Brain pericyte (primary cell): ENCODE data around the gene DNAJB11.
"Not testable (repeated sequence)": the region's sequence is repeated elsewhere in the genome, so short reads cannot be mapped to it uniquely, and the experiment has no call there.

Experiments used
- DNase-seq: peaks from one replicate; pipeline ENCODE4 v3.0.0-alpha.2; 2012; ENCODE audit warnings: low read depth, low spot score

DNAJB11 gene

GRCh38 chr3:186570096-186570940 lies at the start of gene DNAJB11:
Gene DNAJB11 (plus strand): TSS chr3:186570720. CDS start chr3:186570898, 178 bp downstream.
- DNase-seq = peak; percentile 99

DNA sequence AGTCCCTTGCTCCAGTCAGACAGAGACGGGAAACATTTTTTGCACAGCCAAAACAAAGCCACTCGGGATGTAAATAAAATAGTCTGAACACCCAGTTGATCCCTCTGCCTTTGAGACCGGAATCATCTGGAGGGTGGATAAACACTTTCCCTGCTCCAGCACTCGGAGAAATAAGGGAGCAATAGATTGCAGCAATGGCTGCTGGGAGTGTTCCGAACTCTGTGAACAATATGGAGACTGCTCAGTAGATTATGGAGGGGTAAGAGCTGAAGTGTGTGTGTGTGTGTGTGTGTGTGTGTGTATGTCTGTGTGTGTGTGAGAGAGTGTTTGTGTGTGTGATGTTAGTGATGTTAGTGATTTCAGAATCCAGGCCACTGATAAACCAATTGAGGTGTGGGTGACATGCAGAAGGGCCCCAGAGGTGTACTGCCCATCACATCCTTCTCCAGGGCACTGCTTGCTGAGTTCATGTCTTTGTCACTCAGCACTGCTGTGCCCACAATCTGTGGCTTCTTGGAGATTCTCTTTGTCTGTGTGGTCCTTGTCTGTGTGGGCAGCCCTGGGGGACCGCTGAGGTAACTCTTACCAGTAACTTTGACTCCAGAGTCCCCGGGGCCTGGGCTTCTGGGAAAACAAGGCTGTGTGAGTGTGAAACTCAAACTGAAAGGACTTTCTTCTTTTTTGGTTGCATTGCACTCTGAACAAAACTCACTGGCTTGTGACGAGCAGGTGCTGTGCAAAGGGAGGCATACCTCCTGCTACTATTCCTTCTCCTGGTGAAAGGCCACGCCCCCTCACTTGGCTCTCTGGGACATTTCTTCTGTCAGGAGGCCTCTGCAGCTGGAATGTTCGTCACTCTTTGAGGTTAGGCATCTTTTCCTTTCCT lies 49.3 kb upstream of the DNAJB11 start:
- no peak for DNase-seq

GRCh38 chr3:186523022-186523421 lies 47.5 kb upstream of the DNAJB11 start:
- DNase-seq = no peak

GRCh38 chr3:186523434-186523833 lies 47.1 kb upstream of the DNAJB11 start:
- DNase-seq = no peak

DNA sequence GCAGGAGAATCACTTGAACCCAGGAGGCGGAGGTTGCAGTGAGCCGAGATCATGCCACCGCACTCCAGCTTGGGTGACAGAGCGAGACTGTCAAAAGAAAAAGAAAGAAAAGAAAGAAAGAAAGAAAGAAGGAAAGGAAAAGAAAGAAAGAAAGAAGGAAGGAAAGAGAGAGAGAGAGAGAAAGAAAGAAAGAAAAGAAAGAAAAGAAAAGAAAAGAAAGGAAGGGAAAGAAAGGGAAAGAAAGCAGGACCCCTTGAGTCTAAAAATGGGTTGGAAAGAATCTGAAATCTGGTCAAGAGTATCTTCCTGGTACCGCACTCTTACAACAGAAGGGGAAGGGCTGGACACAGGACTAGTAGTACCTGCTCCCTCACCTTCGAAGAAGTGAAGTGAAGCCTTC lies 45.9 kb upstream of the DNAJB11 start:
- no peak for DNase-seq

DNA sequence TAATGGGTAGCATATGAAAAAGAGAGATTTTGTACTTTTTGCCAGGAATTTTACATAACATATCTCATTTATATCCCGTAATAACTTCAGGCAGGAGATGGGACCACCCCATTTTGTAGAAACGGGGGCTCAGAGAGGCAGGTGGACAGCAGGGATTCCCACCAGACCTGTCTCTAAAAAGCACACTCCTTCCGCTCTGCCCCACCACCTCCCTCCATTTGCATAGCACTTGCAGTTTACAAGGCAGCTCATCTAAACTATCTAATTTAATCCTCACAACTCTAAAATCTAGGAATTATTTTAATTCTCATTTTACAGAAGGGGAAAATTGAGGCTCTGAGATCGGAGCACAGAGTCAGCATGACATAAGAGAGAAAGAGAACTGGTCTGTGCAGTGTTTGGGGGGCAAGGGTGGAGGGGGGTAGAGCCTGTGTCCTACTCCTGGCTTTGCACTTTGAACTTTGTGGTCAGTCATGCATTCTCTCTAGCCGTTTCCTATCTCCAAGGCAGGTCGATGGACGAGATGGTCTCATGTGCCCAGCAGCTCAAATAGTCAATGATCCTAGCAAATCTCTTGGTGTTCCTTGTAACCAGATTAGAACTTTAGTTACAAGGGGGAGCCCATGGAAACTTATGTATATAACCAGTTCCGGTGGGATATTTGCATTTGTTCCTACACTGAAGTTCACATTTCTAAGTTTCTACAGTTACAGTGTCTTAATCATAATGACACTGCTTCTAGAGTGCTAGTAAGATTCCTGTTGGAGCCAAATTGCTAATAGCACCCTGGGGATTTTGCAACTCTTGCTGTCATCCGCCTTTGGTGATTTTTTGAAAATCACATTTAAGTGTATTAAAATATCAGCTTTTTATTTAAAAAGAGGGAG lies 44.9 kb upstream of the DNAJB11 start:
- no peak for DNase-seq

- no peak for DNase-seq
These were observed 44.3 kb upstream of the DNAJB11 start for GRCh38 chr3:186526256-186526606.

DNA sequence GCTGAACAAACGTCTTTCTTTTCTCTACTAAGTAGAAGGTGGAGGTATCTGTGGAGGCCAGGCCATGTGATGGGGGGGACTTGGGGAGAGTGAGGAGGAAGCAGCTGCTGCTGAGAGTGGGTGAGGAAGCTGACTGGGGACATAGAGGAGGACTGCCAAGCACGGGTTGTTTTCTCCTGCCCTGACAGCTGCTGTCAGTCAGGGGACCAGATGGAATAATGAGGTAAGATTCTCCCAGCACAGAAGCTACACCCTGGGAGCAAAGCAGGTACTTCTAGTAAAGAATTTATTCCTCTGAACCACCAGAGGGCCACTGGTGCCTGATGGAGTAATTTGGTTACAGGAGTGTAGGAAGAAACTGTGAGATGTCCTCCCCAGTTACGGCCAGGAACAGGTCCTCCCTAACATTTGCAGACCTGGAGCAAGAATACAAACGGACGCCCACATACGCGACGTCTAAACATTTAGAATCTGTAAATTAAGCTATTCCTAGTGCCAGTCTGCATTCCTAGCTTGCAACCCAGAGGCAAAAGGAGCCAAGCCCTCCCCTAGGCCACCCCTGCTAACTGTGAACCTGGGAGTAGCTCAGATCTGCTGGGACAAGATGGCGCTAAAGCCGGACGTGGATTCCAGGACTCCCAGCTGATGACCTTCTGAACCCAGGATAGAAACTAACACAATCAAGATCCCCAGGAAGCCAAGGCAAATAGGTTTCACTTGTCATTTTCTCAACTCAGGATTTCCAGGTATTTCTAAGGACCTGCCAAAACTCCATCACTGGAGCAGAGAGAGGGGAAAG lies 41.1 kb upstream of the DNAJB11 start:
- DNase-seq = no peak

DNA sequence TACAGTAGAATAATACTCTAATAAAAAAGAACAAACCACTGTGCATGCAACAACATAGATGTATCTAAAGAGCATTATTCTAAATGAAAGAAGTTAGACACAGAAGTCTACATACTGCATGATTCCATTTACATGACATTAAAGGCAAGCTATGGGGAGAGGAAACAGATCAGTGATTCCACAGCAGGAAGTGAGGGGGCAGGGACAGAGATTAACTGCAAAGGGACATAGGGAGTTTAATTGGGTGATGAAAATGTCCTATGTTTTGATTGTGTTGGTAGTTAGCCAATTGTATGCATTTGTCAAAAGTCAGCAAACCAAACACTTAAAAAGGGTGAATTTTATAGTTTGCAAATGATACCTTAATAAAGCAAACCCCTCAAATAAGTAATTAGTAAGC lies 40.1 kb upstream of the DNAJB11 start:
- DNase-seq = no peak

DNA sequence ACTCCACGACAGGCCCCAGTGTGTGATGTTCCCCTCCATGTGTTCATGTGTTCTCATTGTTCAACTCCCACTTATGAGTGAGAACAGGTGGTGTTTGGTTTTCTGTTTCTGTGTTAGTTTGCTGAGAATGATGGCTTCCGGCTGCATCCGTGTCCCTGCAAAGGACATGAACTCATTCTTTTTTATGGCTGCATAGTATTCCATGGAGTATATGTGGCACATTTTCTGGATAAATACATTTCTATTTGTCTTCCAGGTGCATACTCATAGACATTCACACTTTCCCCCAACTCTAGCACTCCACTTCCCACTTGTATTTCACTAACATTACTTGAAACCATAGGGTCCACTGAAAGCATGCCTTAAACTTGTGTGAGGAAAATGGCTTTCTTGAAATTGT lies 38.8 kb upstream of the DNAJB11 start:
- DNase-seq = not testable (repeated sequence)

DNA sequence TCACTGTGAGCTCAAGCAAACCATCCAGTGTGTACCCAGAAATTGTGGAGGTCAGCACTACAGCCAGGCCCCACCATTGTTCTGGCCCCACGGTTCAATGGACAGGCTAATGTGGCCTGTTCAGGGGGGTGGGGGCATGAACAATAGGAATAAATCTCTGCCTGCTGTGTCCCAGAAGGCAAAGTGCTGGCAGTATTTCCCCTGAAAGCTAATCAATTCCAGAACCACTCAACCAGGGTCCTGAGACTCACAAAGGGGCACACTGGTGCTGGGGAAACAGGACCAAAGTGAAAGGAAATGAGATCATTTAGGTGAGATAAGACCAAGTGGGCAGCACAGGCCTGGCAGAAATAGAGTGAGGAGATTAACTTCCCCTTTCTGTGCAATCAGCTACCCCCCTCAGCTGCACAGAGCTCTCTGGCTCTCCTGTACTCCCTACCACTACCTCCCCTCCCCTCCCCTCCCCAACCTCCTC lies 37.9 kb upstream of the DNAJB11 start:
- no peak for DNase-seq

GRCh38 chr3:186534113-186534669 lies 36.3 kb upstream of the DNAJB11 start:
- no peak for DNase-seq

GRCh38 chr3:186536883-186537844 lies 33.4 kb upstream of the DNAJB11 start:
- DNase-seq = no peak

GRCh38 chr3:186538779-186539178 lies 31.7 kb upstream of the DNAJB11 start:
- no peak for DNase-seq

- peak; percentile 33 for DNase-seq
These were observed 30.2 kb upstream of the DNAJB11 start for GRCh38 chr3:186540221-186540834.

DNA sequence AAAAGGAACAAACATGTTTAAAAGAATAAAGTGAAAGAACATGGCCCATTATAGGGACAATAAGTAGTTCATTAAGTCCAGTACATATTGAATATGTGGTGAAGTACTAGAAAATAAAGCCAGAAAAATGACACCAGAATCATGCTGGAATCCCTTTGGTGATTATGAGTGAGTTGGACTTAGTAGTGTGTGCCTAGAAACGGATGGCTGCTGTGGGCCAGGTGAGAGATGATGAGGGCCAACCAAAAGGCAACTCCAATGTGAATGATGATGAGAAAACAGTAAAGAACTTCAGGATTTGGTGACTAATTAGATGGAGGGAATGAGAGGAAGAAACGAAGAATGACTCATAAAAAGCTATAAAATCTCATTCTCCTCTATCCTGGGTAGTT lies 29.7 kb upstream of the DNAJB11 start:
- DNase-seq = no peak

- no peak for DNase-seq
These were observed 26.2 kb upstream of the DNAJB11 start, which contains the start of gene CRYGS for GRCh38 chr3:186544281-186544680. Gene CRYGS (minus strand): TSS chr3:186544380. CDS start chr3:186544326, 54 bp downstream.

GRCh38 chr3:186549497-186549896 lies 21.0 kb upstream of the DNAJB11 start:
- DNase-seq = no peak

DNA sequence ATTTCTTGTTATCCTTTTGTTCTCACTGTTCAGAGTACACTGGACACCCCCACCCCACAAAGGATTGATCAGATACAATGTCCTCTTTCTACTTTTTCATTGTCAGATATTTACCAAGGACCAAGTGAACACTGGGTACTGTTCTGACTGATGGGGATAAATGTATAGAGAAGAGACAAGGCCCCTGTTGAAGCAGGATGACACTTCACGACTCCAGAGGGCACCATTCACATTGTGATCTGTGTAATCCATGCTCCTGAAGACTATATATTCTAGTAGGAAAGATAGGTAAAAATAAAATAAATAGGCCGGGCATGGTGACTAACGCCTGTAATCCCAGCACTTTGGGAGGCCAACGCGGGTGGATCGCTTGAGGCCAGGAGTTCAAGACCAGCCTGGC lies 19.1 kb upstream of the DNAJB11 start:
- DNase-seq = no peak
